NCI-H1694 (cell line): ENCODE measurements around the gene RPS14.
"Not testable (repeated sequence)": the region's sequence is repeated elsewhere in the genome, so short reads cannot be mapped to it uniquely, and the experiment has no call there.

Source experiments
- DNase-seq: peaks from one replicate; lab custom pipeline; 2025; lab: John Stamatoyannopoulos, UW

The RPS14 gene

GRCh38 chr5:150479416-150479815, 29.9 kb upstream of the RPS14 start:
- no peak for DNase-seq

DNA sequence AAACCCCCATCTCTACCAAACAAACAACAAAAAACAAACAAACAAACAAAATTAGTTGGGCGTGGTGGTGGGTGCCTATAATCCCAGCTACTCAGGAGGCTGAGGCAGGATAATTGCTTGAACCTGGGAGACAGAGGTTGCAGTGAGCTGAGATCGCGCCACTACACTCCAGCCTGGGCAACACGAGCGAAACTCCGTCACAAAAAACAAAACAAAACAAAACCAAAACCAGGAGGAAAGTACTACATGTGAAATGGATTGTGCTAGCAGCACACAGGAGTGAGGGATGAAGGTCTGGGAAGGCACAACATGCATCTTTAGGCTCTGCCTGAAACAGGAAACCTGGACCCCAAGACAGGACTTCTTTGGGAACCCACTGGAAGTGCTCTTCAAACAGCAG, 27.0 kb upstream of the RPS14 start:
- not testable (repeated sequence) for DNase-seq

DNA sequence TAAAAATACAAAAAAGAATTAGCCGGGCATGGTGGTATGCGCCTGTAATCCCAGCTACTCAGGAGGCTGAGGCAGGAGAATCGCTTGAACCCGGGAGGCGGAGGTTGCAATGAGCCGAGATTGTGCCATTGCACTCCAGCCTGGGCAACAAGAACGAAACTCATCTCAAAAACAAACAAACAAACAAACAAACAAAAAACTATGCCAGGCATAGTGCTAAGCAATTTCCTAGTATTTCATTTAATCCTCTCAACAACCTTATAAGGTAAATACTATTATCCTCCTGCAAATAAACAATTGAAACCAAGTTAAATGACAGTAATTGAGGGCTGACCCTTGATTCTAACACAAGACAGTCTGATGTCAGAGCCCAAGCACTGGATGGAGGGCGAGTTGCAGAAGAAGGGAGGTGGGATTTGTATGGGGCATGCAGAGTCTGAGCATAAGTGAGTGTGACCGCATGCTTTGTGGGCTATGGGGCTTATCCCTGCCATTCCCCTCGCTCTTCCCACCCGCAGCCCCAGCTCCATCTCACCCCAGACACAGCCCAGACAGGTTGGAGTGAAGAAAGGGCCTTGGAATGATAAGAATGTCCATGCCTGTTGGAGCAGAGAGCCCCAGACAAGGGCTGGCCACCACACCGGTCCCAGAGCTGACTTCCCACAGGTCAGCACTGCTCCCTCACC, 24.3 kb upstream of the RPS14 start:
- no peak for DNase-seq

GRCh38 chr5:150469718-150470469, 20.4 kb upstream of the RPS14 start:
- DNase-seq, result no peak

DNA sequence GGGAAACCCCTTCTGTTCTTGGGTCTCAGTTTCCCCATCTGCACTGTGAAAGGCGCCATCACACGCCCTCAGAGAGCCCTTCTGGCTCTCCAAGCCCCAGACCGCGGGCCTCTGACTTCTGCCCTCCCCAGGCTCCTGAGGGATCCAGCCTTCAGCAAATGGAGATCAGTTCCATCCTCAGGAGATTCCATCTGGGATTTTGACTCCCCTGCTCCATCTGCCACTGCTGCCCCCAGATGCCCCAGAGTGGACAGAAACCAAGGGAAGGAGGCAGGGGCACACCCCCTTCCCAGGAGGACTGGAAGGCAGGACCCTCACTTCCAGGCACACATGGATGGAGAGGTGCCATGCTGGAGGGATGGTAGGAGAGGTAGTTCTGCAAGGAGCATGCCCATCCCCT, 18.7 kb upstream of the RPS14 start:
- DNase-seq, result no peak

GRCh38 chr5:150465927-150466326, 16.4 kb upstream of the RPS14 start:
- no peak for DNase-seq

DNA sequence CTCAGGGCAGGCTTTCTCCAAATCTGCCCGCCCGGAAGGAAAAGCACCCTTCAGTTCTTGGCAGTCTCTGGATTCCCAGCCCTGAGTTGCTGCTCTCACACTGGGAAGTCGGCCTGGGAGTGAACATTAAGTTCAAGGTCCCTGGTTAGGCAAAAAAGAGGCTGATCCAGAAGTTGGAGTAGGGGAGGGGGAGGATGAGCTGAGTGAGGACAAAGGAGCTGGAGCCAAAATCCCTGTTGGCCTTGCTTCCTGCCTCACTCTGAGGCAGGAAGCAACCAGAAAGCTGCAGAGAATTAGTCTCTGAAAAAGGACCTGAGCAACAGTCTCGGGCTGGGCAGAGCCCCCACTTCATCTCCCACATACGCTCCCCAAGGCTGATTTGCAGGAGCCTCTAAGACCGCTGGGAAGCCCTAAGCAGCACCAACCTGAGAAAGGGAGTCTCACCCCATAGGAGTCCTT, 15.0 kb upstream of the RPS14 start:
- DNase-seq, result no peak

DNA sequence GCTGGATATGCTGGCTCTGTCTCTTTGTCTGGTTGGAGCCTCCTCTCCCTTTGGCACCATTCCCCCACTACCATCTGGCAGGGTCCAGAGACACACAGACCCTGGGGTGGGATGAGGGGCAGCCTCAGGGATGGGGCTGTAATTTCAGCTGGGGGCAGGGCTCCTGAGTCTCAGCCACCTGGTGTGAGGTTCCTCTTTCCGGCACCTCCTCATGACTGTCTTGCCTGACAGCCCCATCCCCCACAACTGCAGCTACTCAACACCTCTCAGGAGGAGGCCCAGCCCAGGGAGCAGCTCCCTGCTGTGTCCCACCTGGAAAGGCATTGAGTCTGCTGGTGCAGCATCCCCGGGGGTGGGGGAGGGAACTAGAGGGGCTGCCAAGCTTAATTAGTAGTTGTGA, 11.7 kb upstream of the RPS14 start:
- DNase-seq, result peak; percentile 72

DNA sequence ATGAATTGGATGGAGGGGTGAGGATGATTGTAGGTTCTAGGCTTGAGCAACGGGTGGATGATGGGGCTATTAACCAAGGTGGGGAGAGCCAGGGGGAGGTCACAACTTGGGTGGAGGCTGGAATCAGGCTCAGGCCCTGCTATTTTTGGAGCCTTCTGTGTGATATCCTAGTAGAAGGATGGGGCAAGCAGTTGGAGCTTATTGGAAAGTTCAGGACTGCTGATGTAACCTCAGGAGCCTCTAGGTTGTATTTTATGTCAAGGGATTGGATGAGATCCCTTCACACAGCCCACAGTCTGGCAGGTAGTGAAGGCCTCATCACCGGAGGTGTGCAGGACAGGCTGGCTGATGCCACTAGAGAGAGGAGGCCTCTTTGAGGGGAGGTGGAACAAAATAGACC, 11.2 kb upstream of the RPS14 start:
- DNase-seq, result no peak

DNA sequence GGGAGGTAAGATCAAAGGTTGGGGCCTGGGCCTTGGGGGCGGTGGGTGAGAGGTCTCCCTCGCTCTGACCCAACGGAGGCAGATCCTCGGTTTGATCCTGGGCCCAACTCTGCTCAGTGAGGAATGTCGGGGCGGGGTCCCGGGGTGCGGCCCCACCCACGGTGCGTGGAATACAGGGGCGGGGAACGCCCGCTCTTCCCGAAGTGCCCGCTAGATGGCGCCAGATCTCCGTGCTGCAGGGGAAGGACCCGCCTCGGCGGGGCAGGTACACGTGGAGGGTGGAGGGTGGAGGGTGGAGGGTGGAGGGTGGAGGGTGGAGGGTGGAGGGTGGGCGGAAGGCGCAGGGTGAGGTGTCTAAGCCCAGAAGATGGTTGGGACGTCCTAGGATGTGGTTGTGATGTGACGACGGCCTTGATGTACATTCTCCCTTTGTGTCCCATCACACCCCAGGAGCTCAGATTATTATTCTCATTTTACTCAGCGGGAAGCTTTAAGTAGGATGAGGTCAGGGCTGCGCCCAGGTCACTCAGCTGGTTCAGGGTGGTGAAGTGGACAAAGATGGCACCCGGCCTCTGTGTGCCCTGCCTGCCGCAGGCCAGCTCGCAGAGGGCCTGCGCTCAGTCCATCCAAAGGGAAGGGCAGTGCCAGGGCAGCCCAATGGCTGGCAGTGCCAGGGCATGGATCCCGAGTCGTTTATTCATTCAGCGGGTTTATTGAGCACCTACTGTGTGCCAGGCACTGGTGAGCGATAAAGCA, 9.4 kb upstream of the RPS14 start:
- DNase-seq, result peak; percentile 78

DNA sequence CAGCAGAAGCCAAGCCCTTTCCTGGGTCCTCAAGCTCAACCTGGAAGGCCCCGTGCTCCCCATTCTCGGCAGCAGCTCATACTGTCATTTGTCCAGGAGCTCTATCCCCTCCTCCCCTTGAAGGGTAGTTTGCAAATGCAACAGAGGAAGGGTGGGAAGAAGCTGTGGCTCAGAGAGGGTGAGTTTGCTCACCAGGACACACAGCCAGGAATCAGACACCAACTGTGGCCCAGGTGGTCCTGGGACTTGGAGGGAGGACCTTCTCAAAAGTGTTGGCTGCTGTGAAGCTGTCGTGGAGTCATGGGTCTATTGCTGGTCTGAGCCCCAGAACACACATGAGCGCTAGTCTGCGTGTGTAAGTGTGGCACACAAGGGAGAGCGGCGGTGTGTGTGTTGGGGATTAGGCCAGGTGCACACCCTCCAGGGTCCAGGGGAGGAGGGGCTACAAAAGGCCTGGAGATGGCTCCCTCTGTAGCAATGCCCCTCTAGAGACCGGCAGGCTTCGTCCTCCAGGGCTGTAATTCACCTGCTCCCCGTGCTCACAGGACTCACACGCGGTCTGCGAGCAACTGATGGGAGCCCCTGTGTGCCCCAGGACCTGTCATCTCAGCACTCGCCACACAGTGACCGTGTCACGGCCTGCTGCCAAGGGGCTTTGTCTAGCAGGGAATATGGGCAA, 8.2 kb upstream of the RPS14 start:
- DNase-seq, result no peak

- no peak for DNase-seq
These were observed 7.6 kb upstream of the RPS14 start for GRCh38 chr5:150457121-150457520.

DNA sequence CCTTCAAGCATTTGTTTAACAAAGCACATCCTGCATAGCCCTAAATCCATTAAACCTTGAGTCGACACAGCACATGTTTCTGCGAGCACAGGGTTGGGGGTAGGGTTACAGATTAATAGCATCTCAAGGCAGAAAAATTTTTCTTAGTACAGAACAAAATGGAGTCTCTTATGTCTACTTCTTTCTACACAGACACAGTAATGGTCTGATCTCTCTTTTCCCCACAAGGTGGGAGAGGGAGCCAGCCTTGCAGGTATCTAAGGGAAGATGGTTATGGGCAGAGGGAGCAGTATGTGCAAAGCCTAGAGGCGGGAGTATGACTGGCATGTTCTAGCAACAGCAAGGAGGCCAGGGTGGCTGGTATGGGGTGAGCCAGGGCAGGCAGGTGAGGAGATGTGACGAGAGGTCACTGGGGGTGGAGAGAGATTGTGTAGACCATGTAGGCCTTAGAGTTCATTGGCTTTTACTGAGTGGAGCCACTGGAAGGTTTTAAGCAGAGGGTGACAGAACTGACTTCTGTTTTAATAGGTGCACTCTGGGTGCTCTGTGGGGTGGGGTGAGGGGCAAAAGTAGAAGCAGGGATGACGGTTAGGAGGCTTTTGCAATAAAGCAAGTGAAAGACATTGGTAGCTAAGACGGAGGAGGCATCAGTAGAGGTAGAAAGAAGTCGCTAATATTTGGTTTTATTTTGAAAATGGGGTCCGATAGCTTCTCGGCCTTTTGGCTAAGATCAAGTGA, 5.1 kb upstream of the RPS14 start:
- no peak for DNase-seq

GRCh38 chr5:150454027-150454426, 4.5 kb upstream of the RPS14 start:
- not testable (repeated sequence) for DNase-seq

- DNase-seq, result no peak
These were observed 3.4 kb upstream of the RPS14 start for GRCh38 chr5:150452914-150453313.

DNA sequence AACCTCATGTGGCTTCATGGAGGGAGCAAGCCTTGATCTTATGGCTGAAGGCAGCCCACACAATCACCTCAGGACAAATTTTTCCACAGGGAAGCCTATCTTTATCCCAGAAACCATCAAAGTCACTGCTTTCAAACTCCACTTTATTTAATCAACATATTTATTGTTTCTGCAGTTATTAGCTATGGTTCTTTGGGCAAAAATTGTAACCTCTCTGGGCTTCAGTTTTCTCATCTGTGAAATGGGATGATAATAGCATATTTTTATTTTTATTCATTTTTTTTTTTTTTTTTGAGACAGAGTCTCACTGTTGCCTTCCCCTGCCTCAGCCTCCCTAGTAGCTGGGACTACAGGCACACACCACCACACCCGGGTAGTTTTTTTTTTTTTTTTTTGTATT, 2.1 kb upstream of the RPS14 start:
- DNase-seq, result no peak

- no peak for DNase-seq
These were observed 505 bp downstream of the RPS14 start for GRCh38 chr5:150448952-150449516.

DNA sequence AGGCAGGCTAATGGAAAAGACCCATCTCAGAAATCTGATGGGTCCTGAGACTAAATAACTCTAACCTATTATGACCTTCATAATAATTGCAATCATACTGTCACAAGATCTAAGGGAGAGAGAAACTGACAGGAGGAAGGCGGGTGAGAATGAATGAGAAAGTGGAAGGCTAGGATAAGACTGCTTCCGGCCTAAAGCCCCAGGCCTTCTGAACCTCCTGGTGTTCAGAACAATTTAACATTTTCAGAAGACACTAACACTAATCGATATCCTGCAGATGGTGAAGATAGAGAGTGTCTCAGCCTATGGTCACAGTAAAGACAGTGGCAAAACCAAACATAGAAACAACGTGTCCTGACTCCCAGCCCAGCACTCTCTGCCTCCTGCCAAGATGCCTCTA, 1.2 kb downstream of the RPS14 start:
- DNase-seq, result no peak

DNA sequence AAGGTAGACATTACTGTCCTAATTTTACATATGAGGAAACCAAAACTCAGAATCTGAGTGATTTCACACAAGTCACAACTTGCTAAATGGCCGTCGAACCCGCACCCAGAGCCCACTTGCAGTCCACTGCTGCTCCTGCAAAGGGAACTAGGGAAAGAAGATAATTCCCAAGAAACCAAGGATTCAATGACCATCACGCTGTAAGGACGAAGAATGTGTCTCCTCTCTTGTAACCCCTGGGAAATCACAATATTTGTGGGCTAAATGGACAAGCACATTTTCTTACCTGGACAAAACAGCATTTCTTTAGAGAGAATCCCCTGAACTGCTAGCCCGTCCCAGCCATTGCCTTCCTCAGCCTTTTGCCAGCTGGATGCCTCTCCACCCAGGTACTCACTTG, 2.4 kb downstream of the RPS14 start:
- no peak for DNase-seq

DNA sequence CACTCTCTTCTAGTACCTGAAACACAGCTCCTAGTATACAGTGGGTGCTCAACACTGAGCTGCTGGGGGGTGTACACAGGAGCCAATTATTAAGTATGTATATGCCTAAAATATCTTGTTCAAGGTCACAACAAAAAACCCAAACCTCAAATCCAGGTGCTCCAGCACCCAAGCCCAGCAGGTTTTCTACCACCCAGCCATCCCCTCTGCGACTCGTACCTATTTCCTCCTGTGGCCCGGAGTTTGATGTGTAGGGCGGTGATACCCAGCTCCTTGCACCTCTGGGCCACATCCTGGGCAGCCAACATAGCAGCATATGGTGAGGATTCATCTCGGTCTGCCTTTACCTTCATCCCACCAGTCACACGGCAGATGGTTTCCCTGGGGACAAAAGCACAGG, 3.0 kb downstream of the RPS14 start:
- no peak for DNase-seq

GRCh38 chr5:150446088-150446487, 3.5 kb downstream of the RPS14 start:
- DNase-seq, result no peak
